H54 (cell line): ENCODE data around the gene DMAC2.

Experiments used
- DNase-seq: peaks from one replicate; pipeline ENCODE4 v3.0.0; 2011; ENCODE audit warnings: low spot score, mixed read lengths; ENCODE audit not compliant: insufficient read length
- FAIRE-seq: peaks from 3 replicates; lab custom pipeline; 2011; peaks lifted over from hg19 to GRCh38; lab: Jason Lieb, UNC
- POLR2A ChIP-seq: IDR thresholded peaks from 2 replicates; pipeline ENCODE4 v1.6.1; 2011; ENCODE audit warnings: low read depth, mild to moderate bottlenecking, low read length

The DMAC2 gene

GRCh38 chr19:41407271-41407670, 32.4 kb downstream of the DMAC2 start:
- no peak for TF ChIP-seq POLR2A
- FAIRE-seq: no peak
- DNase-seq: no peak

DNA sequence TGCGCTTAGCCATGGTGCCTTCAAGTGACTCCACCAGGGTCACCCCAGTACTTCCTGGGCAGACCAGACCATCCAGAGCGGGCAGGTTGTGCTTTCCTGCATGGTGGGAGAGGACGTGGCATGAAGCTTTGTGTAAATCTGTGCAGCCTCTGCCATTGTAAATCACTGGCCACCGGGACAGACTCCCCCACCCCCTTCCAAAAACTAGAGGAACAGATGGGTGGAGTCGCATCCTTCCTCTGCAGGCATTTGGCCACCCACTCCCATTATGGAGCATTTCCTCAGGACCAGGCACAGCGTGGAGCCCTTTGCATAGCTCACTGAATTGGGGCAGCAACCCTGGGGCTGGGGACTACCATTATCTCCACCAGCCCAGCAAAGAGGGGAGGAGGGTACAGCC, 33.9 kb downstream of the DMAC2 start:
- DNase-seq: no peak
- FAIRE-seq: no peak
- TF ChIP-seq POLR2A: no peak

DNA sequence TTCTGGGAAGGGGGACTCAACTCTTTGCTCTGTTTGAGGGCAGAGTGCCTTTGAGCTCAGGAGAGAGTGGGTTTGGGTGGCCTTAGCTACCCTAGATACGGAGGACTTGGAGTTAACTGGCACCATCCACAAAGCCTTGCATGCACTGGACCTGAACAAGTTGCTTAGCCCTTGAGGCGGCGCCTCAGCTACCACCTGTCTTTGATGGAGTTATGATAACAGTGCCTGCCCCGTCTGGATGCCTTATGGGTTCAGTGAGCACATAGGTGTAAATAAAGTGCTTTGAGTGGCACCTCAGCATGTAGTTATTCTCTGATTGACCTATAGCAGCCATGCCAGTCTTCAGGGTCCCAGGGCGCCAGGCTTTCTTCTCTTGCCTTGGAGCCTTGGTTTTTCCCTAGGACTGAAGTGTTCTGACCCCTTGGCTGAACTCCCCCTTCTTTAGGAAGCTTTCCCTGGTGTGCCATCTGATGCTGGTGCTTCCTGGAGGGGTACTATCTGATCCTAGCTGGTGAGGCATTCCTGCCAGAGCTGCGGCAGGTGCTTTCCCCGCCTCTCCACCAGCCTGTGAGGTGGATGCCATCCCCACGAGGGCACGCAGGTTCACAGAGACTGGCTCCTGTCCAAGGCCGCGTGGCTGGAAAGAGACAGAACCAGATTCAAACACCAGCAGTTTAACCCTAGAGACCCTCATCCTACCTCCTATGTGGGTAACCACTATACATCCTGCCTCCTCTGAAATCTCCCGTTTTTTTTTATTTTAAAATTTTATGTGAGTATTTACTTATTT, 36.3 kb downstream of the DMAC2 start:
- DNase-seq (no peak), FAIRE-seq (no peak)
- TF ChIP-seq POLR2A: no peak

- TF ChIP-seq POLR2A: no peak
- FAIRE-seq (no peak), DNase-seq (no peak)
Measured at GRCh38 chr19:41402010-41402409, 37.7 kb downstream of the DMAC2 start.

GRCh38 chr19:41401483-41401882, 38.2 kb downstream of the DMAC2 start:
- FAIRE-seq: no peak
- TF ChIP-seq POLR2A: no peak
- DNase-seq: no peak

GRCh38 chr19:41399525-41399924, 40.2 kb downstream of the DMAC2 start:
- TF ChIP-seq POLR2A: no peak
- DNase-seq: no peak
- no peak for FAIRE-seq

- FAIRE-seq (no peak), DNase-seq (no peak)
- no peak for TF ChIP-seq POLR2A
Measured at GRCh38 chr19:41399091-41399490, 40.6 kb downstream of the DMAC2 start.

GRCh38 chr19:41398598-41398997, 41.1 kb downstream of the DMAC2 start:
- DNase-seq (no peak), FAIRE-seq (no peak)
- no peak for TF ChIP-seq POLR2A

DNA sequence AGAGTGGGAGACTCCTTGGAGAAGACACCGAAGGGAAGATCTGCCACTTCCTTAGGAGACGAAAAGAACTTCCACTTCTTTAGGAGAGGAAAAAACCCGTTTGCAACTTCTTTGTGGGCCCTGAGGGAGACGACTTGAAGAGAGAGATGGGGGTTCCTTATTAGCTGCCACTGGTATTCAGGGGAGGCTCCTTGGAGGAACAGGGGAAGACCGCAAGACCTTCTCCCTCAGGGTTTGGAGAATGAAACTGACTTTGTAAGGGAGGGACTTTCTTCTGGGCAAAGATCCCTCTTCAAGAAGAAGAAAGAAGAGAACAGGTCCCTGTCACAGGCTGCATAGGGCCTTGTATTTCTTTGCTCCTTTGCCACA, 41.7 kb downstream of the DMAC2 start:
- TF ChIP-seq POLR2A: no peak
- DNase-seq: no peak
- FAIRE-seq: no peak

DNA sequence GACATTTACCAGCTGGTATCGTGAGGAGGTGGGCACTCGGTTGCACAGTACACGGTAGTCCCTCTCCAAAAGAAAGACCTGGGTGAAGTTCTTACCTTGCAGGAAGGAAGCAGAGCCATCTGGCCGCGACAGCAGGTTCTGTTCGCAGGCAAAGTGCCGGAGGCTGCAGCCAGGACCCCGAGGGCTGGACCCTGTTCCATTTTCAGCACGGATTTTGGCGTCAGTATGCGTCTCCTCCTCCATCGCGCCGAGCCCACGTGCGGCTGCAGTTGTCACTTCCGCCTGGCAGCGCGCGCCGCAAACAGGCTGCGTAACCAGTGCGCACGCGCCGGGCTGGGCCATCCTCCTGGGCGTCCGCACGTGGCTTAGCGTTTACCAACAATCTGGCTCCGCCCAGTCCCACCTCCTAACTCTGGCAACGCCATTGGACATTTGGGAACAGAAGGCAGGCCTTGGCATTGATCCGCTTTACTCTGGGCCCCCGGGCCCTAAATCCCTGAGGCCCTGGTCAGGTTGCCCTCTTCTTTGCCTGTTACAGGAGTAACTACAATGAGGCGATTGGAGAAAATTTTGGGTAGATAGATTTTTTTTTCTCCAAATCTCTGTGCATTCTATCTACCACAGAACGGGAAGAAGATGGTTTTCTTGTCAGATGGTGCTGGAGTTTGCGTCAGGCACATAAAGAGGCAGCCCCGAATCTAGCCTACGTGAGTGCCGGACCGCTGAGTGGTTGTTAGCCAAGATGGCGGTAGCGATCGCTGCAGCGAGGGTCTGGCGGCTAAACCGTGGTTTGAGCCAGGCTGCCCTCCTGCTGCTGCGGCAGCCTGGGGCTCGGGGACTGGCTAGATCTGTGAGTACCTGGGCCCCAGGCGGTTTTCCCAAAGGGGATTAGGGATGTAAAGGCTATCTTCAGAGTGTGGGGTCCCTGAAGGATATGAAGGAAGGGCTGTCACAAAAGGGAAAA, 42.3 kb downstream of the DMAC2 start, which contains the start of the genes BCKDHA and EXOSC5:
BCKDHA (plus strand) TSS at position 733 of the 964 bp plus-strand sequence; CDS start at position 743, 10 bp downstream.
EXOSC5 (minus strand) TSS at position 274 of the 964 bp plus-strand sequence; CDS start at position 243, 31 bp downstream.
- peak; percentile 98 for DNase-seq
- peak; percentile 93 for FAIRE-seq
- TF ChIP-seq POLR2A: peak; percentile 77

- TF ChIP-seq POLR2A: no peak
- FAIRE-seq: no peak
Measured at GRCh38 chr19:41395355-41395754, 44.4 kb downstream of the DMAC2 start.

DNA sequence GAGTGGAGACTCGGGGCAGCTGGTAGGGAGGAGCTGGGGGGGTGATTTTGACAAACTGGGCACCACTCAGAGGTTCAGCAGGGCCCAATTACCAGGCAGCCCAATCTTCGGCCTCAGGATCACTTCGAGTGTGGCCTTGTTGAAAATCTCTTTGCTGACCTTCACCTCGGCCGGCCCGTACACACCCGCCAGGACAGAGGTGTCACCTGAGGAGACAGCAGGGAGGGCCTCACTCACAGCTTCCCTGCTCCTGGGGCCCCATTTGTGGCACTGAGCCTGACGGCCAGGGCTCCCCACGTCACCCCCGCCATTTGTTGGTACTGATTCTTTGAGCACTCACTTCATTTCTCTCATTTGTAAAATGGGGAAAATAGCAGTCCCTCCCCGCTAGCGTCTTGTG, 46.9 kb downstream of the DMAC2 start:
- DNase-seq (no peak), FAIRE-seq (no peak)
- no peak for TF ChIP-seq POLR2A

More at GRCh38 chr19:41395355-41395754, 44.4 kb downstream of the DMAC2 start:
- DNase-seq: no peak

GRCh38 chr19:41391618-41392017, 48.1 kb downstream of the DMAC2 start:
- TF ChIP-seq POLR2A: no peak
- DNase-seq (no peak), FAIRE-seq (no peak)

- TF ChIP-seq POLR2A: no peak
- no peak for FAIRE-seq
- no peak for DNase-seq
Measured at GRCh38 chr19:41386442-41386841, 53.3 kb downstream of the DMAC2 start.
